HUES6 (cell line): ENCODE measurements around the gene TTC7B.
"Not testable (repeated sequence)": the region's sequence is repeated elsewhere in the genome, so short reads cannot be mapped to it uniquely, and the experiment has no call there.

Source experiments
- H3K27ac ChIP-seq: 2 replicates; pipeline ENCODE4 v1.7.0; 2013; ENCODE audit warnings: low read depth, mild to moderate bottlenecking, low read length, inconsistent platforms
- H3K27me3 ChIP-seq: 2 replicates; pipeline ENCODE4 v1.6.1; 2013; ENCODE audit warnings: low read length; ENCODE audit not compliant: control insufficient read depth, insufficient read depth
- H3K36me3 ChIP-seq: 2 replicates; pipeline ENCODE4 v1.6.1; 2013; ENCODE audit warnings: low read length; ENCODE audit not compliant: control insufficient read depth, insufficient read depth
- H3K4me1 ChIP-seq: 2 replicates; pipeline ENCODE4 v1.6.1; 2013; ENCODE audit warnings: low read length; ENCODE audit not compliant: control insufficient read depth, insufficient read depth
- H3K4me3 ChIP-seq: 2 replicates; pipeline ENCODE4 v1.5.1; 2013; ENCODE audit warnings: low read depth, low read length
- H3K9ac ChIP-seq: one replicate; pipeline ENCODE4 v1.6.1; 2013; ENCODE audit warnings: mild to moderate bottlenecking, low read length
- H3K9me3 ChIP-seq: 2 replicates; pipeline ENCODE4 v1.6.1; 2013; ENCODE audit warnings: low read depth, low read length; ENCODE audit not compliant: control insufficient read depth, insufficient read depth

Gene TTC7B

DNA sequence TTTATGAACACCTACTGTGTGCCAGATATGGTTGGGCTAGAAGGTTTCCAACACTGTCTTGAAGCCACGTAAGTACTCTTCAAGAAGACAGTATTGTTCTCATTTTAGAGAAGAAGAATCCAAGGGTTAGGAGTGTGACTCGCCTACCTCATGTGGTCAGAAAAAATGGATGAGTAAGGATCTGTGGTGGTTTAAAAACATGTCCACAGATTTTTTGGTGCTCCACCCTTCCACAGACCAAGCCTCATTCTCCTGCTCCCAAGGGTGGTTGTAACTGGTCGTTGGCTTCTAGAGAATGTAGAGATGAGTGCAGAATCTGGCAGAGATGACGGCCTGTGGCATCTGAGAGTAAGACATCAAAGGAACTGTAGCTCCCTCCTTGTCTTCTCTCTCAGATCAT, 30.3 kb upstream of the TTC7B start:
- Histone ChIP-seq H3K27me3 (no peaks in the 10 kb centered on the region), H3K36me3 (no peaks in the 10 kb centered on the region), H3K27ac (no peak overlapping the region), H3K9ac (no peak overlapping the region), H3K4me1 (peaks cover 15% of the 10 kb centered on the region), H3K9me3 (no peaks in the 10 kb centered on the region), H3K4me3 (no peak overlapping the region)

- Histone ChIP-seq H3K9ac (no peak overlapping the region), H3K36me3 (no peaks in the 10 kb centered on the region), H3K4me1 (peaks cover 4% of the 10 kb centered on the region), H3K27me3 (no peaks in the 10 kb centered on the region), H3K9me3 (no peaks in the 10 kb centered on the region), H3K27ac (no peak overlapping the region), H3K4me3 (no peak overlapping the region)
Observed at GRCh38 chr14:90844321-90844720, 28.1 kb upstream of the TTC7B start.

- Histone ChIP-seq H3K4me1 (no peaks in the 10 kb centered on the region), H3K27ac (no peak overlapping the region), H3K27me3 (no peaks in the 10 kb centered on the region), H3K36me3 (no peaks in the 10 kb centered on the region), H3K9ac (no peak overlapping the region), H3K4me3 (no peak overlapping the region), H3K9me3 (no peaks in the 10 kb centered on the region)
Observed at GRCh38 chr14:90842726-90843125, 26.5 kb upstream of the TTC7B start.

- H3K9ac ChIP-seq, H3K9me3 ChIP-seq, H3K4me1 ChIP-seq, H3K27ac ChIP-seq, H3K27me3 ChIP-seq, H3K4me3 ChIP-seq, H3K36me3 ChIP-seq: not testable (repeated sequence)
Observed at GRCh38 chr14:90840667-90841066, 24.4 kb upstream of the TTC7B start.

- no peak overlapping the region for H3K4me3 ChIP-seq
- no peak overlapping the region for H3K9ac ChIP-seq
- no peaks in the 10 kb centered on the region for H3K9me3 ChIP-seq
- no peak overlapping the region for H3K27ac ChIP-seq
- no peaks in the 10 kb centered on the region for H3K4me1 ChIP-seq
- no peaks in the 10 kb centered on the region for H3K36me3 ChIP-seq
- no peaks in the 10 kb centered on the region for H3K27me3 ChIP-seq
Observed at GRCh38 chr14:90839889-90840266, 23.6 kb upstream of the TTC7B start.

DNA sequence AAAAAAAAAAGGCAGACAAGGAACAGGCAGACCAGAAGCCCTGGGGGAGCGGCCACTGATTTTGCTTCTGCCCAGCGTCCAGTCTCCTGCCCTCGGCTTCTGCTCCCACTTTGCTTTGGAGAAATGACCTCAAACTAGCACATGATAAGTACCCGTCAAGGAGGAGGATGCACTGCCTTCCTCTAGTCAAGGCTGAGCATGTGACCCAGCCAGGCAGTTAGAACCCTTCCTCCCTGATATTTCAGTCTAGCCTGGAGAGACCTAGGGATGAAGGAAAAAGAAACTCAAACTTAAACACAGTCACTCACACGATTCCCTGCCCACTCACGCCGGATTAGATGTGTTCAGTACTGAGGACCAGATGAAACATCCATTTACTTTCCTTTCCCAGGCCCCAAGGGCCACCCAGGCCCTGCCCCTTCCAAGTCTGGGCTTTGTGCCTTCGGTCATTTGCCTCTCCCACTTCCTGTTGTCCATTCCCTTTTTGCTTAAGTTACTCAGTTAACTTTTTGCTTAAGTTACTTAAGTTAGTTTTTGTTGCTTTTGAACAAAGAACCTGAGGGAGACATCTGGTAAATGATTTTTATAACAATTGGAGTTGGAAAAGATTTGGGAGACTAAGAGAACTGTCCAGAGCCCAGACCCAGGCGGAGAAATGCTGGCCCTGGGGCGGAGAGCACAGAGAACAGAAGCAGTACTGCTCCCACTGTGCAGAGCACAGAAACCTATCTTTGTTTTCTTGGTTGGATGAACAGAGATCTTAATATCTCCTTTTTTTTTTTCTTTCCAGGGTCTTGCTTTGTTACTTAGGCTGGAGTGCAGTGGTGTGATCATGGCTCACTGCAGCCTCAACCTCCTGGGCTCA, 23.0 kb upstream of the TTC7B start:
- Histone ChIP-seq H3K4me3 (no peak overlapping the region), H3K4me1 (no peaks in the 10 kb centered on the region)

GRCh38 chr14:90838531-90838930, 22.3 kb upstream of the TTC7B start:
- not testable (repeated sequence) for H3K27ac ChIP-seq, H3K27me3 ChIP-seq, H3K4me3 ChIP-seq, H3K4me1 ChIP-seq, H3K36me3 ChIP-seq, H3K9me3 ChIP-seq, H3K9ac ChIP-seq

More for the DNA sequence above, 23.0 kb upstream of the TTC7B start:
- no peak overlapping the region for H3K9ac ChIP-seq
- H3K27ac ChIP-seq, result no peak overlapping the region
- no peaks in the 10 kb centered on the region for H3K27me3 ChIP-seq
- H3K9me3 ChIP-seq, result no peaks in the 10 kb centered on the region
- no peaks in the 10 kb centered on the region for H3K36me3 ChIP-seq

GRCh38 chr14:90837355-90837754, 21.1 kb upstream of the TTC7B start:
- Histone ChIP-seq H3K27me3 (no peaks in the 10 kb centered on the region), H3K9ac (no peak overlapping the region), H3K27ac (no peak overlapping the region), H3K4me1 (no peaks in the 10 kb centered on the region), H3K9me3 (no peaks in the 10 kb centered on the region), H3K36me3 (no peaks in the 10 kb centered on the region), H3K4me3 (no peak overlapping the region)

GRCh38 chr14:90836692-90837063, 20.4 kb upstream of the TTC7B start:
- H3K4me3 ChIP-seq, result no peak overlapping the region
- H3K27ac ChIP-seq, result no peak overlapping the region
- no peaks in the 10 kb centered on the region for H3K27me3 ChIP-seq
- no peaks in the 10 kb centered on the region for H3K9me3 ChIP-seq
- H3K9ac ChIP-seq, result no peak overlapping the region
- H3K36me3 ChIP-seq, result no peaks in the 10 kb centered on the region
- H3K4me1 ChIP-seq, result no peaks in the 10 kb centered on the region

- no peak overlapping the region for H3K27ac ChIP-seq
- no peaks in the 10 kb centered on the region for H3K36me3 ChIP-seq
- H3K27me3 ChIP-seq, result peaks cover 40% of the 10 kb centered on the region
- no peak overlapping the region for H3K4me3 ChIP-seq
- peaks cover 7% of the 10 kb centered on the region for H3K4me1 ChIP-seq
- peaks cover 3% of the 10 kb centered on the region; the same call in 1 of the 2 replicates for H3K9me3 ChIP-seq
- H3K9ac ChIP-seq, result no peak overlapping the region
Observed at GRCh38 chr14:90831821-90832220, 15.6 kb upstream of the TTC7B start.

DNA sequence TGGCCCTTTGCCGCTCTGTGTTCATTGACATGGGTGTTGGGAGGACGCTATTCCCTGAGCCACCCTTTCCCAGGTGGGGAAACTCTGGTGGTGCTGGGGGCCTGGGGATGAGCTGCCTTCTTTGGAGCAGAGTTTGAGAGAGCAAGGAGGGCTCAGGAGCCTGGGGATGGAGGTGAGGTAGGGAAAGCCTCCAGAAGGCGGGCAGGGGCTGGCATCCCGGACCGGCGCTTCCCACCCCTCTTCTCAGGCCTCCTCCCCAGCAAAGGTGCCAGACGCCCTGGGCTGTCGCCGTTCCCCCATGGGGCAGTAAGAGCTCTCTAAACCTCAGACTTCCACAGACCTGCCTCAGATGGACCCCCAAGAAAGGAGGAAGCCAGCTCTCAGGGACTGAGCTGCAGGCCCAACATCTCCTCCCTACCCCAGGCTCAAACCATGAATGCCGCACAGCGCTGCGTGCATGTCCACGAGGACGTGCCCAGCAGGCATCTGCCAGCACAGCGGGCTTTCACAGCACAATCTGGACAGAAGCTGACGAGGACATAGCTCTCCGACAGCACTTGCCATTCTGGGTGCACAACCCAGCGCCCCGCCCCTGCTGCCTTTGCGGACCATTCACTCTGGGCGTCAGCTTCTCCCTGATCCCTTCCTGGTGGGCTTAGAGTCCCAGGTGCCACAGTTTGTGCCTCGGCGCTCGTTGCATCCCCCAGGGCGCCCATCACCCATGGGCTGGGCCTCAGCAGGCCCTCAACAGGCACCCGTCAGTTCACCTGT, 14.9 kb upstream of the TTC7B start:
- no peak overlapping the region for H3K9ac ChIP-seq
- H3K9me3 ChIP-seq, result peaks cover 4% of the 10 kb centered on the region; the same call in 1 of the 2 replicates
- H3K27ac ChIP-seq, result no peak overlapping the region
- H3K36me3 ChIP-seq, result no peaks in the 10 kb centered on the region
- H3K4me1 ChIP-seq, result peaks cover 7% of the 10 kb centered on the region
- peaks cover 47% of the 10 kb centered on the region for H3K27me3 ChIP-seq
- H3K4me3 ChIP-seq, result no peak overlapping the region
